ENCODE measurements around the gene RIN2.
"Not testable (repeated sequence)": the region's sequence is repeated elsewhere in the genome, so short reads cannot be mapped to it uniquely, and the experiment has no call there.

RIN2 gene

DNA sequence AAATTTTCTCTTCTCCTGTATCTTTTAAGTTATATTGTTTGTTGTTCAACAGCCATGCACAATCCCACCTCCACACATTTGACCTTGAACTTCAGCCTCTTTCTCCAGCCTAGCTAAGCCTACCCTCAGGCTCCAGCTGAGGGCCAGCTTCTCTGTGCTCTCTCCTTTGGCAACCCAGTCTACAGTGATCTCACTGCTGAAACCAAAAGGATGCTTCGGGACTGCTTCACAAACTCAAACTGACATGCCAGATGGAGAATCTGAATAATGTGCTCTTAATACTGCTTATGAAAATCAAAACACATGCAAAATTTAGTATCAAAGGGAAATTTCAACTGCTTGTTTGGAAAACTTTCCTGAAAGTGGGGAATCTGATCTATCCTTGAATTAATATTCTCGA is 16.1 kb upstream of the RIN2 start:
- Histone ChIP-seq H3K36me3 (ENCODE audit: control insufficient read depth, low read depth, low read length) (no peaks in the 10 kb centered on the region), H3K27me3 (ENCODE audit: control insufficient read depth, insufficient read depth, low read length) (no peaks in the 10 kb centered on the region), H3K9ac (ENCODE audit: low read length) (no peak overlapping the region), H3K4me1 (ENCODE audit: control insufficient read depth, low read depth, low read length) (peaks cover 8% of the 10 kb centered on the region), H3K27ac (ENCODE audit: low read length) (no peak overlapping the region), H3K4me3 (ENCODE audit: low read length) (no peak overlapping the region), H3K9me3 (ENCODE audit: control insufficient read depth, low read depth, low read length) (peaks cover 5% of the 10 kb centered on the region)

DNA sequence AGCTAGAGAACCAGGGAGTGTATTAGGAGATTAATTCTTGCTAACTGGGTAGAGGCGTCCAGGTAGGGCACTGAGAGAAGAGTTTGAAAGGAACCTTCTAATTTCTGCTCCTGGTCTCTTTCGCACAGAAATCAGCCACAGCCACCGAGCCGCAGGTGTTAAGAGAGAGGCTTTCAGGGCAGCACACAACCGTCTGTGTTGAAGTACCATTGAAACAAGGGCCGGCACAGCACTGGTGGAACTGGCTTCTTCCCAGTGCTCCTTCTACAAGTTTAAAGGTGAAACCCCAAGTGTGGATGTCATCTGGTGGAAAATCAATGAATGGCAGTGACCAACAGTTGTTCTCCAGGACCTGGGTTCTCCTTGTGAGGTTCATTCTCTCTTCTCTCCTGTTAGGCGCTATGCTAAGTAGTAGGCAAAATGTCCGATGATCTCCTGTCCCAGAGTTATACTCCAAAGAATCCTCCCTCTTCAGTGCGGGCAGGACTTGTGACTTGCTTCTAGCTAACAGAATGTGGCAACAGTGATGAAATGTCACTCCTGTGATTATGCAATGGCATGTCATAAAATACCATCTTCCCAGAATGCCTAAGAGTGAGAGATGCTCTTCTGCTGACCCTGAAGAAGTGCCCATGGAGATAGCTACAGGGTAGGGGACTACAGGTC is 15.0 kb upstream of the RIN2 start:
- H3K36me3 ChIP-seq (ENCODE audit: control insufficient read depth, low read depth, low read length) = no peaks in the 10 kb centered on the region
- H3K27me3 ChIP-seq (ENCODE audit: control insufficient read depth, insufficient read depth, low read length) = no peaks in the 10 kb centered on the region
- no peak overlapping the region for H3K9ac ChIP-seq (ENCODE audit: low read length)
- H3K4me1 ChIP-seq (ENCODE audit: control insufficient read depth, low read depth, low read length) = peaks cover 8% of the 10 kb centered on the region
- H3K9me3 ChIP-seq (ENCODE audit: control insufficient read depth, low read depth, low read length) = peaks cover 5% of the 10 kb centered on the region
- no peak overlapping the region for H3K27ac ChIP-seq (ENCODE audit: low read length)
- H3K4me3 ChIP-seq (ENCODE audit: low read length) = no peak overlapping the region

DNA sequence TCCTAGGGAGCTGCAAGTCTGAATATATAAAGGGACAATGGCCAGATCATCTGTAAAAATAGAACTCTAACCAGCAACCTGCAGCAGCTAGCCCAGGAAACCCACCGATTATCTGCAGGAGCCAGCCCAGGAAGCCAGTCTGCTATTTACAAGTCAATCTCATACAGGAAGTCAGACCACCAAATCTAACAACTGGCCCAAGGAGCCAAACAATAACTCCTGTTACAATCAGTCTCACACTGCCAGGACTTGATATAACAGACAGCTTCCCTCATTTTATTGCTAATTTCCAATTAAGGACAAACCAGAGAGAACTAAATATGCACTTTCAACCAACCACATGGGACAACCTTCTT is 14.4 kb upstream of the RIN2 start:
- no peaks in the 10 kb centered on the region for H3K36me3 ChIP-seq (ENCODE audit: control insufficient read depth, low read depth, low read length)
- H3K4me3 ChIP-seq (ENCODE audit: low read length) = no peak overlapping the region
- H3K4me1 ChIP-seq (ENCODE audit: control insufficient read depth, low read depth, low read length) = peaks cover 8% of the 10 kb centered on the region
- H3K9ac ChIP-seq (ENCODE audit: low read length) = no peak overlapping the region
- H3K27ac ChIP-seq (ENCODE audit: low read length) = no peak overlapping the region
- peaks cover 5% of the 10 kb centered on the region for H3K9me3 ChIP-seq (ENCODE audit: control insufficient read depth, low read depth, low read length)
- H3K27me3 ChIP-seq (ENCODE audit: control insufficient read depth, insufficient read depth, low read length) = no peaks in the 10 kb centered on the region

DNA sequence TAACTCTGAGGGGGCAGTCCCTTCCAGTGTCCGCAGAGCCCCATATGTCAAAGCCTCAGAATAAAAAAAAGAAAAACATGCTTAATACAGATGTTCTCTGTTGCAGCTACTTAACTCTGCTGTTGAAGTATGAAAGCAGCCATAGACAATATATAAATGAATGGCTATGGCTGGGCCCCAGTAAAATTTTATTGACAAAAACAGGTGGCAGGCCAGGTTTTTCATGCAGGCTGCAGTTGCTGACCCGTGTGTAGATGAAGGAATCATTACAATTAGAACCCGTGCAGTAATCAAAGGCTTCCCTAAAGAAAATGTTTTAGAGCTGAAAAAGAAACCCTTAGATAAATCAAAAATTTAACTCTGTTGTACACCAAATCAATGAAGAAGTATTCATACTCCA is 13.0 kb upstream of the RIN2 start:
- no peaks in the 10 kb centered on the region for H3K36me3 ChIP-seq (ENCODE audit: control insufficient read depth, low read depth, low read length)
- peaks cover 8% of the 10 kb centered on the region for H3K4me1 ChIP-seq (ENCODE audit: control insufficient read depth, low read depth, low read length)
- H3K27ac ChIP-seq (ENCODE audit: low read length) = no peak overlapping the region
- H3K9me3 ChIP-seq (ENCODE audit: control insufficient read depth, low read depth, low read length) = peaks cover 5% of the 10 kb centered on the region
- no peaks in the 10 kb centered on the region for H3K27me3 ChIP-seq (ENCODE audit: control insufficient read depth, insufficient read depth, low read length)
- no peak overlapping the region for H3K4me3 ChIP-seq (ENCODE audit: low read length)
- no peak overlapping the region for H3K9ac ChIP-seq (ENCODE audit: low read length)

DNA sequence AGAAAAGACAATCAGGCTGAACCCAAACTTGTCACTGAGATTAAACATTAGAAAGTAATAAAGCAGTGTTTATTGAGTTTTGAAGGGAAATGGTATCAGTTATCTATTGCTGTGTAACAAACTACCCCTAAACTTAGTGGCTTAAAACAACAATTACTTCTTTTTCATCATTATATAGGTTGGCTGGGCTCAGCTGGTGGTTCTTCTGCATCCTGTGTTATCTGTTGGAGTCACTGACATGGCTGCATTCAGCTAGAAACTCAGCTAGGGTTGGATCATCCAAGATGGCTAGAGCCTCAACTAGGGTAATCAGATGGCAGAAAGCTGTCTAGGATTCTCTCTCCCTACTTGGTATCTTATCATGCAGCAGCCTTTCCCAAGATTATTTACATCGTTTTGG is 12.5 kb upstream of the RIN2 start:
- no peak overlapping the region for H3K4me3 ChIP-seq (ENCODE audit: low read length)
- H3K4me1 ChIP-seq (ENCODE audit: control insufficient read depth, low read depth, low read length) = peaks cover 8% of the 10 kb centered on the region
- no peaks in the 10 kb centered on the region for H3K36me3 ChIP-seq (ENCODE audit: control insufficient read depth, low read depth, low read length)
- H3K9ac ChIP-seq (ENCODE audit: low read length) = no peak overlapping the region
- peaks cover 5% of the 10 kb centered on the region for H3K9me3 ChIP-seq (ENCODE audit: control insufficient read depth, low read depth, low read length)
- no peak overlapping the region for H3K27ac ChIP-seq (ENCODE audit: low read length)
- H3K27me3 ChIP-seq (ENCODE audit: control insufficient read depth, insufficient read depth, low read length) = peaks cover 3% of the 10 kb centered on the region

DNA sequence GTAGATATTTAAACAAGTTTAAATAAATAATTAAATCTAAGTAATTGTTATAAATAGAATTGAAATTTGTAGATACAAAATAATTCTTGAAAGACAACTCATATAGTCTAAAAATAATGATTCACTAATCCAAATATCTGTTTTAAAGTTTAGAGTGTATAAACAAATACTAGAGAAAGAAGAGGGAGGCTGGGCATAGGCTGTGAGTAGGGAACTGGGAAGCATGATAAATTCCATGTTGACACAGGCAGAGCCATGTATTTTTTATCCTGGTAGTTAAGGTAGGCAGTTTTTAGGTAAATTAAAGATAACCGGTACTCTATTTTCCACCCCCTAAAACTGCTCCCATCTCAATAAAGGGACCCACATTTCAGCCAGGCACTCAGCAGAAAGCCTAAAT is 11.7 kb upstream of the RIN2 start:
- Histone ChIP-seq H3K27me3 (ENCODE audit: control insufficient read depth, insufficient read depth, low read length) (peaks cover 8% of the 10 kb centered on the region), H3K9ac (ENCODE audit: low read length) (no peak overlapping the region), H3K4me3 (ENCODE audit: low read length) (no peak overlapping the region), H3K36me3 (ENCODE audit: control insufficient read depth, low read depth, low read length) (no peaks in the 10 kb centered on the region), H3K27ac (ENCODE audit: low read length) (no peak overlapping the region), H3K9me3 (ENCODE audit: control insufficient read depth, low read depth, low read length) (peaks cover 5% of the 10 kb centered on the region), H3K4me1 (ENCODE audit: control insufficient read depth, low read depth, low read length) (peaks cover 8% of the 10 kb centered on the region)

DNA sequence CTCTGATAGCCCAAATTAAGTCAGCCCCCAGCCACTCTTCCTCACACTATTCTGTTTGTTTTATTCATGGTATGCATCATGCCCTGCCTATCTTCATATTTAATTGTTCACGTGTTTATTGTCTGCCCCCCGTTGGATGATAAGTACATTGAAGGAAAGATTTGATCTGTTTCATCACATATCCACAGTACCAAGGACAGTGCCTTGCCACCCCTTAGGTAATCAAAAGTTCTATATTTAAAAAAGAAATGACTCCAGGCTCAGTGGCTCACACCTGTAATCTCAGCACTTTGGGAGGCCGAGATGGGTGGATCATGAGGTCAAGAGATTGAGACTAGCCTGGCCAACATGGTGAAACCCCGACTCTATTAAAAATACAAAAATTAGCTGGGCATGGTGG is 10.2 kb upstream of the RIN2 start:
- Histone ChIP-seq H3K4me3 (ENCODE audit: low read length) (no peak overlapping the region), H3K27me3 (ENCODE audit: control insufficient read depth, insufficient read depth, low read length) (peaks cover 11% of the 10 kb centered on the region), H3K4me1 (ENCODE audit: control insufficient read depth, low read depth, low read length) (peaks cover 8% of the 10 kb centered on the region), H3K9ac (ENCODE audit: low read length) (no peak overlapping the region), H3K9me3 (ENCODE audit: control insufficient read depth, low read depth, low read length) (peaks cover 5% of the 10 kb centered on the region), H3K27ac (ENCODE audit: low read length) (no peak overlapping the region), H3K36me3 (ENCODE audit: control insufficient read depth, low read depth, low read length) (no peaks in the 10 kb centered on the region)

DNA sequence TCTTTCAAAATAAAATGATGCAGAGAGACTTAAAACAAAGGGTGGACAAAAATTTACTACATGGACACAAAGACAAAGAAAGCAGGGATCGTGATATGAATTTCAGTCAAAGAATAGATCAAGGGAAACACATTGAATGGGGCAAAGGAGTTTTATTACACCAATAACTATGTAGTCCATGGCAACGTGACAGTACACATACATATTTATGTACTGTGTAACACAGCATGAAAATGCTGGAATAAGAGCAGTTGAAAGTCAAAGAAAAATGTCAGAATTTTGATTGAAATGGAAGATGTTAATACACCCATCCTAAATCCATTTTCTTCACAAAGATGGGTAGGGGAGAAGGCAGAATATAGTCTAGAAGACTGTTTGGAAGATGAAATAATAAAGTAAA is 9.4 kb upstream of the RIN2 start:
- Histone ChIP-seq H3K4me1 (ENCODE audit: control insufficient read depth, low read depth, low read length) (peaks cover 3% of the 10 kb centered on the region), H3K9ac (ENCODE audit: low read length) (no peak overlapping the region), H3K4me3 (ENCODE audit: low read length) (no peak overlapping the region), H3K9me3 (ENCODE audit: control insufficient read depth, low read depth, low read length) (peaks cover 5% of the 10 kb centered on the region), H3K36me3 (ENCODE audit: control insufficient read depth, low read depth, low read length) (no peaks in the 10 kb centered on the region), H3K27me3 (ENCODE audit: control insufficient read depth, insufficient read depth, low read length) (peaks cover 11% of the 10 kb centered on the region), H3K27ac (ENCODE audit: low read length) (no peak overlapping the region)

DNA sequence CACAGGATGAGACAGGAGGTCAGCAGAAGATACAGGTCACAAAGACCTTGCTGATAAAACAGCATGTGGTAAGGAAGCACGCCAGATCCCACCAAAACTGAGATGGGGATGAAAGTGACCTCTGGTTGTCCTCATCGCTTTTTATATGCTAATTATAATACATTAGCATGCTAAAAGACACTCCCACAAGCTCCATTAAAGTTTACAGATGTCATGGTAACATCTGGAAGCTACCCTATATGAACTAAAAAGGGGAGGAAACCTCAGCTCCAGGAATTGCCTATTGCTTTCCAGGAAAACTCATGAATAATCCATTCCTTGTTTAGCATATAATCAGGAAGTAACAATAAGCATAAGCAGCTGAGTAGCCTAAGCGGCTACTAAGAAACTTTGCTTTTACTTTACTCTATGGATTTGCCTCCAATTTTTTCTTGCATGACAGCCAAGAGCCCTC is 8.4 kb upstream of the RIN2 start:
- Histone ChIP-seq H3K27me3 (ENCODE audit: control insufficient read depth, insufficient read depth, low read length) (peaks cover 11% of the 10 kb centered on the region), H3K9me3 (ENCODE audit: control insufficient read depth, low read depth, low read length) (peaks cover 5% of the 10 kb centered on the region), H3K9ac (ENCODE audit: low read length) (no peak overlapping the region), H3K27ac (ENCODE audit: low read length) (no peak overlapping the region), H3K36me3 (ENCODE audit: control insufficient read depth, low read depth, low read length) (no peaks in the 10 kb centered on the region), H3K4me3 (ENCODE audit: low read length) (no peak overlapping the region), H3K4me1 (ENCODE audit: control insufficient read depth, low read depth, low read length) (no peaks in the 10 kb centered on the region)

DNA sequence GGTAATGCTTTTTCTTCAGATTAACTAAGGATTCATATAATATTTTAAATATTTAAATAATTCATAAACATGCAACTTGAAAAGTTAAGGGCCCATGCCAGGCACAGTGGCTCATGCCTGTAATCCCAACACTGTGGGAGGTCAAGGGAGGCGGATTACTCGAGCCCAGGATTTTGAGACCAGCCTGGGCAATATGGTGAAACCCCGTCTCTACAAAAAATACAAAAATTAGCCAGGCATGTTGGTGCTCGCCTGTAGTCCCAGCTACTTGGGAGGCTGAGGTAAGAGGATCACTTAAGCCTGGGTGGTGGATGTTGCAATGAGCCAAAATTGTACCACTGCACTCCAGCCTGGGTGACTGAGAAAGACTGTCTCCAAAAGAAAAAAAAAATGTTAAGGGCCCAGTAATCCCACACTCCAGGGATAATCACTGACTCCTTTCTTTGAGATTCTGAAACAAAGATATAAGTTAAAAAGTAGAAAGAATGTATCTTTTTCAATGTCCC is 7.9 kb upstream of the RIN2 start:
- no peaks in the 10 kb centered on the region for H3K36me3 ChIP-seq (ENCODE audit: control insufficient read depth, low read depth, low read length)
- no peak overlapping the region for H3K9ac ChIP-seq (ENCODE audit: low read length)
- peaks cover 5% of the 10 kb centered on the region for H3K9me3 ChIP-seq (ENCODE audit: control insufficient read depth, low read depth, low read length)
- H3K27ac ChIP-seq (ENCODE audit: low read length) = no peak overlapping the region
- peaks cover 11% of the 10 kb centered on the region for H3K27me3 ChIP-seq (ENCODE audit: control insufficient read depth, insufficient read depth, low read length)
- no peaks in the 10 kb centered on the region for H3K4me1 ChIP-seq (ENCODE audit: control insufficient read depth, low read depth, low read length)
- H3K4me3 ChIP-seq (ENCODE audit: low read length) = no peak overlapping the region

DNA sequence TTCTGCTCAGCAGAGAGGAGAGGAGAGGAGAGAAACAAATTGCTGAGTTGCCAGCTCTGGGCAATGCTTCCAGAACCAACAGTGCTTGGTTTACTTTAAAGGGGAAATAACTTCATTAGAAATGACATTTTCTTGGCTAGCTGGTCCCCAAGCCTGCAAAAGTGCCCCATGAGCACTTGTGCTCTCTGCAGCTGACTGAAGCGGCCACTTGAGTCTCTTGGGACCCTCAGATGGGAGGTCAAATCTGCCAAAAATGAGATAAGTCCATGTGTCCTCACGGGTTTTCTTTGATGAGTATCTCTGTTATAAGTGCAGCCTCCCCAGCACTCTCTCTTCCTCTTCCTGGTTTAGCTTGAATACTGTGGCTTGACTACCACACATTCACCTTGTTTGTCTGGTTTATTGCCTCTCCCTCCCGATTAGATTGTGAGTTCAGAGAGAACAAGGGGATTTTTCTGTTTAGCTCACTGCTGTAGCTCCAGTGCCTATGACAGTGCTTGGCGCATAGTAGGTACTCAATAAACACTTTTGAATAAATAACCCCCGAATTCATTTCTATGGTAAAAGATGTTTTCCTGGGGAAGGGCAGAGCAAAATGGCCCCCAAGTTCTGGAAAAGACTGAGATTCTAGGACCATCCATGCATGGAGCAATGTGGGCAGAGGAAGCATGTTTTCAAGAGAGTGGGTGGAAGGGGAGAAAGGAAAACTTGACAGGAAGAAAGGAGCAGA is 7.0 kb upstream of the RIN2 start:
- no peak overlapping the region for H3K4me3 ChIP-seq (ENCODE audit: low read length)
- no peak overlapping the region for H3K27ac ChIP-seq (ENCODE audit: low read length)
- H3K27me3 ChIP-seq (ENCODE audit: control insufficient read depth, insufficient read depth, low read length) = peaks cover 13% of the 10 kb centered on the region
- no peaks in the 10 kb centered on the region for H3K36me3 ChIP-seq (ENCODE audit: control insufficient read depth, low read depth, low read length)
- H3K4me1 ChIP-seq (ENCODE audit: control insufficient read depth, low read depth, low read length) = no peaks in the 10 kb centered on the region
- no peak overlapping the region for H3K9ac ChIP-seq (ENCODE audit: low read length)
- H3K9me3 ChIP-seq (ENCODE audit: control insufficient read depth, low read depth, low read length) = no peaks in the 10 kb centered on the region

DNA sequence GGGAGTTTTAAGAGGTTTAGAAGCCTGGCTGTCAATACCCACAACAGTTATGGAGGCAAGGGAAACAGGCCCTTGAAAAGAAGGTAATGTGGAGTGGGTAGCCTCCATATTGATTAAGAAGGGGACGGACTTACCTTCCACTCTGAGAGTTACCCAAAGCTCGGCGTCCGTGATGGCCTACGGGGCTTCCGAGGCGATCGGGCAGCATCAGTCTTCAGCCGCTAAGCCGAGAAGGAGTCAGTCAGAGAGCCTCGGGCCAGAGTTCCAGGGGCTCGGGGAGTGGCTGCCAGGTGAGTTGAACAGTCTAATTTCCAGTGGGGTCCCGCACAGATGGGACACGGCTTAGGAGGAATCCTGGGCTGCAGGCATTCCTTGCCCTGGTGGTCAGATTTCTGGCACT is 3.9 kb upstream of the RIN2 start:
- not testable (repeated sequence) for H3K9ac ChIP-seq (ENCODE audit: low read length); H3K27ac ChIP-seq (ENCODE audit: low read length); H3K4me3 ChIP-seq (ENCODE audit: low read length); H3K9me3 ChIP-seq (ENCODE audit: control insufficient read depth, low read depth, low read length); H3K4me1 ChIP-seq (ENCODE audit: control insufficient read depth, low read depth, low read length); H3K36me3 ChIP-seq (ENCODE audit: control insufficient read depth, low read depth, low read length)
- peaks cover 27% of the 10 kb centered on the region for H3K27me3 ChIP-seq (ENCODE audit: control insufficient read depth, insufficient read depth, low read length)
